GM18520 (cell line): ENCODE data around the gene TMSB15A.
"Not testable (repeated sequence)": the region's sequence is repeated elsewhere in the genome, so short reads cannot be mapped to it uniquely, and the experiment has no call there.

Experiments used
- ATAC-seq: cut with Tn5 transposase; IDR thresholded peaks from one replicate; pipeline ENCODE4 v1.9.1; 2021; ENCODE audit not compliant: unreplicated experiment

The TMSB15A gene

GRCh38 chrX:102515975-102516941 lies at the start of gene TMSB15A:
Gene TMSB15A, minus strand, starts transcription at chrX:102516739.
- ATAC-seq: no peak

GRCh38 chrX:102560423-102561068 lies 44.0 kb upstream of the TMSB15A start:
- ATAC-seq: no peak

GRCh38 chrX:102558607-102559006 lies 42.1 kb upstream of the TMSB15A start:
- ATAC-seq: no peak

GRCh38 chrX:102548231-102548630 lies 31.7 kb upstream of the TMSB15A start:
- ATAC-seq: no peak

GRCh38 chrX:102546828-102547493 lies 30.4 kb upstream of the TMSB15A start:
- no peak for ATAC-seq

GRCh38 chrX:102546175-102546574 lies 29.6 kb upstream of the TMSB15A start:
- ATAC-seq: not testable (repeated sequence)

GRCh38 chrX:102535958-102536357 lies 19.4 kb upstream of the TMSB15A start:
- no peak for ATAC-seq

GRCh38 chrX:102517326-102517725 lies 787 bp upstream of the TMSB15A start:
- no peak for ATAC-seq

- no peak for ATAC-seq
Measured at GRCh38 chrX:102514536-102514935, 2.0 kb downstream of the TMSB15A start.

GRCh38 chrX:102498732-102499131 lies 17.8 kb downstream of the TMSB15A start:
- no peak for ATAC-seq

GRCh38 chrX:102491766-102492165 lies 24.8 kb downstream of the TMSB15A start:
- no peak for ATAC-seq

- ATAC-seq: not testable (repeated sequence)
Measured at GRCh38 chrX:102478765-102479164, 37.8 kb downstream of the TMSB15A start.

GRCh38 chrX:102471762-102472220 lies 44.7 kb downstream of the TMSB15A start, which contains the start of gene TCP11X2:
Gene TCP11X2, minus strand, starts transcription at chrX:102471812.
- ATAC-seq: not testable (repeated sequence)

- not testable (repeated sequence) for ATAC-seq
Measured at GRCh38 chrX:102470215-102470614, 46.3 kb downstream of the TMSB15A start.
